CD4-positive, alpha-beta memory T cell (primary cell): ENCODE data around the gene DHRS1. TPM values are rescaled to one million over a fixed set of nuclear protein-coding genes. Genes with fewer than 3 reads are reported as not detected.

Experiments
- CTCF ChIA-PET: fragments of 350-600 bp; sonication (Branson Sonifier 250); formaldehyde crosslinking; loops from one replicate; lab custom pipeline; 2021; ENCODE audit warnings: inconsistent platforms; ENCODE audit not compliant: partially characterized antibody; lab: Charles Lee
- POLR2A ChIA-PET: fragments of 350-600 bp; sonication (Branson Sonifier 250); formaldehyde crosslinking; loops from one replicate; lab custom pipeline; 2021; ENCODE audit not compliant: partially characterized antibody; lab: Charles Lee
- DNase-seq, 5 donors: peaks; one replicate each; pipeline versions ENCODE4 v3.0.0 to v3.0.0-alpha.2; 2020 to 2022; ENCODE audit warnings: mixed read lengths in 1 of 5
- H3K27ac ChIP-seq: one replicate; pipeline ENCODE4 v1.7.0; 2013; ENCODE audit warnings: low read depth, low read length
- H3K27me3 ChIP-seq: 2 replicates; pipeline ENCODE4 v1.7.0; 2013; ENCODE audit warnings: mild to moderate bottlenecking, low read length, moderate library complexity; ENCODE audit not compliant: insufficient read depth
- H3K36me3 ChIP-seq: 2 replicates; pipeline ENCODE4 v1.7.0; 2013; ENCODE audit warnings: mild to moderate bottlenecking, low read length, moderate library complexity; ENCODE audit not compliant: insufficient read depth
- H3K4me1 ChIP-seq: 2 replicates; pipeline ENCODE4 v1.7.0; 2013; ENCODE audit warnings: mild to moderate bottlenecking, low read length, moderate library complexity; ENCODE audit not compliant: insufficient read depth
- H3K4me3 ChIP-seq, 2 donors: one replicate each; pipeline ENCODE4 v1.7.0; 2013; ENCODE audit warnings: low read length in 2 of 2, mild to moderate bottlenecking in 1 of 2
- H3K9me3 ChIP-seq, 2 donors: one replicate each; pipeline ENCODE4 v1.7.0; 2013; ENCODE audit warnings: low read length in 2 of 2, control low read depth in 1 of 2; ENCODE audit not compliant: control insufficient read depth in 1 of 2
- H3K27ac Mint-ChIP-seq, 7 donors: one replicate each; pipeline ENCODE4 v1.8.0; 2020 to 2021; ENCODE audit warnings: mixed read lengths in 7 of 7, mild to moderate bottlenecking in 6 of 7, inconsistent platforms in 3 of 7, moderate library complexity in 3 of 7
- H3K27me3 Mint-ChIP-seq, 2 donors: one replicate each; pipeline ENCODE4 v1.8.0; 2020 to 2021; ENCODE audit warnings: mixed read lengths in 2 of 2
- H3K36me3 Mint-ChIP-seq, 2 donors: one replicate each; pipeline ENCODE4 v1.8.0; 2020 to 2021; ENCODE audit warnings: mixed read lengths in 2 of 2, inconsistent platforms in 1 of 2, mild to moderate bottlenecking in 1 of 2
- H3K4me1 Mint-ChIP-seq, 4 donors: one replicate each; pipeline ENCODE4 v1.8.0; 2020 to 2021; ENCODE audit warnings: mixed read lengths in 4 of 4, mild to moderate bottlenecking in 1 of 4
- H3K4me3 Mint-ChIP-seq, 8 donors: one replicate each; pipeline ENCODE4 v1.8.0; 2020 to 2021; ENCODE audit warnings: mixed read lengths in 8 of 8, mild to moderate bottlenecking in 7 of 8, moderate library complexity in 6 of 8, inconsistent platforms in 3 of 8
- H3K9me3 Mint-ChIP-seq, 8 donors: one replicate each; pipeline ENCODE4 v1.8.0; 2020 to 2021; ENCODE audit warnings: mixed read lengths in 8 of 8, mild to moderate bottlenecking in 5 of 8, inconsistent platforms in 3 of 8, moderate library complexity in 1 of 8
- intact Hi-C: fragments of 100-400 bp; cut with micrococcal nuclease; formaldehyde crosslinking; loops from one replicate; pipeline ENCODE4 v1.15.1; 2023
- polyA plus RNA-seq, 2 donors: library from polyadenylated mRNA; unstranded; fragments of 300-500 nt; fragmentation: Illumina TruSeq; gene quantifications; one replicate each; pipeline ENCODE4 v1.2.3, GENCODE V29; 2021
- total RNA-seq, 2 experiments: library from RNA; stranded (reverse); gene quantifications; one replicate each; pipeline ENCODE4 v1.2.3, GENCODE V29; 2021

Gene DHRS1
- total and polyA plus RNA-seq, 4 experiments from 2014 or later: 31.4 to 38.6 (median 35.3) TPM

DNA sequence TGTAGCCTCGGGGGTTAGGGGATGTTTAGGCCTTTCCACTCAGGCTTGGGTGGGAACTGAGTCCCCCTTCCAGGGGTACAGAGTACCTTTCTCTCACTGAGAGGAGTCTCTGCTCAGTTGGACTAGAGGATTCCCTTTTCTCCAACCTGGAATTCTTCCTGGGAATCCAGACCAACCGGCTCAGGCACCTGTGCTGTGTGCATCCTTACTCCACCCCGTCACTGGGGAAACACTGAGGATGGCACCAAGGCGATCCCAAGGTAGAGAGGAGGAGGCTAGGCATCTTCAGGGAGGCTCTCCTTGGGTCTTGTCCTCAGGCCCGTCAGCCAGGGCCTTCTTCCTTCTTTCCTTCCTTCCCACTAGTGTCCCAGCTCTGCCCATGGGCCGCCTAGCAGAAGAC lies 35.7 kb downstream of the DHRS1 start:
- H3K4me3 Mint-ChIP-seq: no peak overlapping the region
- Histone ChIP-seq H3K27me3 (no peaks in the 10 kb centered on the region), H3K4me1 (no peaks in the 10 kb centered on the region), H3K4me3 (no peak overlapping the region), H3K36me3 (peaks cover 27% of the 10 kb centered on the region), H3K27ac (no peak overlapping the region), H3K9me3 (no peaks in the 10 kb centered on the region)
- H3K27ac Mint-ChIP-seq: peak overlapping the region in 1 of 7 donors; percentile 46
- no peaks in the 10 kb centered on the region for H3K27me3 Mint-ChIP-seq
- peaks cover 0 to 5% (median 0%) of the 10 kb centered on the region in 4 donors for H3K4me1 Mint-ChIP-seq
- intact Hi-C loops: no loop called here
- peaks cover 28 to 44% of the 10 kb centered on the region in 2 donors for H3K36me3 Mint-ChIP-seq
- CTCF ChIA-PET: interaction anchor here (1.0 to 2.0 kb wide), 2 partner anchors 17 to 21 kb away, joined by 3 to 8 read pairs; partner anchors contain the start of gene TINF2
- DNase-seq: no peak
- POLR2A ChIA-PET: interaction anchor here (1.2 to 1.5 kb wide), 3 partner anchors 10 to 166 kb away, joined by 3 to 4 read pairs (median 3); partner anchors contain the start of genes CBLN3, KHNYN and TINF2
- H3K9me3 Mint-ChIP-seq: no peaks in the 10 kb centered on the region

DNA sequence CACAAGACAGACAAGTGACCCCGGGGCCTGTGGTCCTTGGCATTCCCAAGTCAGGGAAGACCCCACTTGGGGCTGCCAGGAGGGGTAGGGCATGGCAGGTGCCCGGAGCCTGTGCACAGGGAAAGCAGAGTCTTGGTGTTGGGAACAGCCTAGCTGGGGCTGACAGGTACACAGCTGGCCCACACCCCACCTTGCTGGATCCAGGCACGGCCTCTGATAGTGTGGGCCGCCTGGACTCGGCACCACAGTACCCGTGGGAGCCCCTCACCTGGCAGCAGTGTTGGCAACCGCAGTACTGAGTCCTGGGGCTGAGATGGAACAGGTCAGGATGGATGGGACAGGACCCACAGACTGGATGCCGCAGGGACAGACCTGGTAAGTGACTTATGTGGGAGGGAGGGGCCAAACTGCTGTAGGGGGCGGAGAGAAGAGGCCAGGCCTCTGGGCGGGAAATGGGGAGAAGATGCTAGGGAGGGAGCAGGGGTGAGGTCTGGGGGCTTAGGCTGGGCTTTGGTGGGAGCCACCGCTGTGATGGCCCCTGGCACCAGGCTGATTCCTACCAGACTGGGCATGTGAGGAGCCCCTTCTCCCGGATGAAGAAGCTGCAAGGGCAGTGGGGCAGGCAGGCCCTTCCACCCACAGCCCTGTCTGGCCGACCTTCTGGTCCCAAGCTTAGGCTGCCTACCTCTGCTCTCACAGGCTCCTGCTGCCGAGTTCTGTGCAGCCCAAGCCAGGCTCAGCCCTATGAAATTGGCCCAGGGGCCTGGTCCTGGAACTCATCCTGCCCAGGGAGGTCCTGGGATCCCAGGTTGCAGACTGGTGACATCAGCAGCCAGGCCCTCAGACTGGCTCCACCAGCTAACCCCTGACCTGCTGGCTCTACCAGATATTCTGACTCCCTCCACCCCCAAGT lies 36.5 kb downstream of the DHRS1 start, which contains the start of gene TGM1:
Gene TGM1 (minus strand): TSS at position 357 of the 913 bp plus-strand sequence. CDS start 825 bp downstream, outside the sequence.
- Histone ChIP-seq H3K27me3 (no peaks in the 10 kb centered on the region), H3K36me3 (peaks cover 27% of the 10 kb centered on the region), H3K4me1 (no peaks in the 10 kb centered on the region), H3K27ac (no peak within 1 kb of the TSS), H3K4me3 (no peak within 1 kb of the TSS), H3K9me3 (no peaks in the 10 kb centered on the region)
- Mint-ChIP-seq H3K27ac (peak within 1 kb of the TSS in 3 of 7 donors; percentile 8 to 46 (median 37)), H3K4me3 (no peak within 1 kb of the TSS), H3K27me3 (no peaks in the 10 kb centered on the region), H3K4me1 (peaks cover 0 to 5% (median 0%) of the 10 kb centered on the region in 4 donors), H3K9me3 (no peaks in the 10 kb centered on the region), H3K36me3 (peaks cover 24 to 41% of the 10 kb centered on the region in 2 donors)
- no peak for DNase-seq
- ChIA-PET POLR2A (interaction anchor here (1.1 to 1.6 kb wide), 5 partner anchors 9 to 167 kb away, joined by 3 to 5 read pairs (median 3); partner anchors contain the start of genes CBLN3, KHNYN and TINF2), CTCF (interaction anchor here (1.0 to 2.0 kb wide), 2 partner anchors 16 to 20 kb away, joined by 3 to 8 read pairs; partner anchors contain the start of gene TINF2)
- intact Hi-C loops: no loop called here

DNA sequence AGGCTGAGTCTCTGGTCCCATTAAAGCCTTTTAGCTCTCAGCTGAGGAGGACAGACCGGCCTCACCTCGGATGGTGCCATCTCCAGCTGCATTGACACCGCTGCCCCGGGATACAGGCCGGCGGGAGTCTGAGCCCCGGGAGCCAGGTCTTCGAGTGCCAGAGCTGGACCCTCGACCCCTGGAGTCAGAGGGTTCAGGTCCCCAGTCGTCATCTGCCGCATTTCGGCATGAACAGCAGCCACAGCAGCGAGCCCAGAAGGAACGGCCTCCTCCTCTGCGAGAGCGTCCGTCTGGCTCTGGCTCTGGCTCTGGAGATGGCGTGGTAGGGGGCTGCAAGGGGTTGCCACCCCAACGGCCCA lies 37.6 kb downstream of the DHRS1 start:
- H3K9me3 ChIP-seq: no peaks in the 10 kb centered on the region
- POLR2A ChIA-PET: interaction anchor here (1.1 to 1.6 kb wide), 2 partner anchors 10 to 19 kb away, joined by 3 to 5 read pairs; partner anchors contain the start of gene TINF2
- Mint-ChIP-seq H3K9me3 (no peaks in the 10 kb centered on the region), H3K36me3 (peaks cover 19 to 40% of the 10 kb centered on the region in 2 donors), H3K27ac (no peak overlapping the region), H3K27me3 (no peaks in the 10 kb centered on the region), H3K4me3 (no peak overlapping the region), H3K4me1 (peaks cover 0 to under 1% (median 0%) of the 10 kb centered on the region in 4 donors)
- CTCF ChIA-PET: interaction anchor here (0.9 to 1.7 kb wide), 2 partner anchors 11 to 204 kb away, joined by 3 to 4 read pairs; no protein-coding TSS in a partner anchor
- no peak overlapping the region for H3K4me3 ChIP-seq
- no peaks in the 10 kb centered on the region for H3K27me3 ChIP-seq
- intact Hi-C loops: no loop called here
- no peak for DNase-seq
- H3K4me1 ChIP-seq: no peaks in the 10 kb centered on the region
- H3K36me3 ChIP-seq: peaks cover 19% of the 10 kb centered on the region
- H3K27ac ChIP-seq: no peak overlapping the region

DNA sequence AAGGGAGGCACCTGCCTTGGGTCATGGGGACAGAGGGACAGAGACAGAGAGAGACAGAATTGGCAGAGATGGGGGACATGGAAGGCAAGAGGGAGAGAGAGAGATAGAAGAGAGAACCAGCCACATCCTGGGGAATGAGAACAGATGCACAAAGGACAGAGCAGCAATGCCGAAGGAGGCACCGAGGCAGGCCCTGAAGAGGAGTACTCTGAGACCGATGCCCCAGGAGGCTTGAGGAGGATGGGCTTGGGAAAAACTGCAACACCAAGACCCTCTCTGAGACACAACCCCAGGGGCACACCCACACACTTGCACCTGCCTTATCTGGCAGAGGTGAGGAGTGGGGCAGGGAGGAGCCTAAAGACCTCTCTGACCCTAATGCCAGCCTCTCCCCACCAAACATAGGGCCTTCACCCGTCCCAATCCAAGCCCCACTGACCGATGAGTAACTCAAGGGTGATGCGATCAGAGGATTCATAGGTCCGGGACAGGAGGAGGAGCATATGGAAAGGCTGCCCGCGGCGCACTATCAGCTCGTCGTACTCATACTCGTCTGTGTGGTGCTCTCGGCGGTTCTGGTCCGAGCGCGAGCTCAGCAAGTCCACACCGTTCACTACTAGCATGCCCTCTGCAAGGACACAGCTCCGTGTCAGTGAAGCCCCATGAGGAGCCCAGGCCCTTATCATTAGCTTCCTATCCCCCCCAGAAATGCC lies 38.2 kb downstream of the DHRS1 start:
- Histone ChIP-seq H3K9me3 (no peaks in the 10 kb centered on the region), H3K27ac (no peak overlapping the region), H3K4me3 (no peak overlapping the region), H3K27me3 (no peaks in the 10 kb centered on the region), H3K36me3 (peaks cover 14% of the 10 kb centered on the region), H3K4me1 (no peaks in the 10 kb centered on the region)
- DNase-seq: no peak
- intact Hi-C loops: no loop called here
- Mint-ChIP-seq H3K36me3 (peaks cover 19 to 37% of the 10 kb centered on the region in 2 donors), H3K4me3 (no peak overlapping the region), H3K9me3 (no peaks in the 10 kb centered on the region), H3K27me3 (no peaks in the 10 kb centered on the region), H3K27ac (peak overlapping the region in 2 of 7 donors; percentile 58 to 79), H3K4me1 (no peaks in the 10 kb centered on the region)
- ChIA-PET CTCF (interaction anchor here (0.9 to 1.7 kb wide), 2 partner anchors 10 to 203 kb away, joined by 3 to 4 read pairs; no protein-coding TSS in a partner anchor), POLR2A (interaction anchor here (1.6 kb wide), 1 partner anchor 19 kb away, joined by 5 read pairs; the partner anchor contains the start of gene TINF2)

GRCh38 chr14:24260780-24261157 lies 38.8 kb downstream of the DHRS1 start:
- intact Hi-C loops: no loop called here

DNA sequence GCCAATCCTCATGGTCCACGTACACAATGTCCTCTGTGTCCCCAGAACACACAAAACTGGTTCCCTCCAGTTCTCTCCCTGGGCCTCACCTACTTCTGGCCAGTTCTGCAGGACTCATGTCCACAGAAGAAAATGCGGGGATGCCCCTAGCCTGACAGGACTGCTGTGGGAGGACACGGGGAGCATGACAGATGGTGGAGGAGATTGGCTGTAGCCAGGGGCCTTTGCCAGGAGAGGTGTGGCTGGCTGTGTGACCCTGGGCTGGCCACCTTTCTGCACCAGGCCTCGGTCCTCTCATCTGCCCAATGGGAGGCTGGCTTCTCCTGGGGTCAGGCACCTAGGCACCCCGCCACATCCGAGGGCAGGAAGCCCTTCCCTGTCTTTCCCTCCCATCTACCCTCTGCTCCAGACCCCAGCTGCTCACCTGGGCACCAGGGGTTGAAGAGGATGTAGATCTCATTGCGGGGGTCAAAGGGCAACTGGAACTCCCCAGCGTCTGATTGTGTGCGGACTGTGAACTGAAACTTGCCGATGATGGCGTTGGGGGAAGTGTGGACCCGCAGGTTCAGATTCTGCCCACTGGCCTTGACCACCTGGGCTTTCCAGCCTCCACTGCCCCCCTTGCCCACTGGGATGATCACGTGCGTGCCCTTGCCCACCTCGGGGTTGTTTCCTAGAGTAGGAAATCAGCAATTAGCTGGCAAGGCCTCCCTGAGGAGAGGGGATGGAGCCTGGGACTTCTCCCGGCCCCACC lies 39.4 kb downstream of the DHRS1 start:
- Histone ChIP-seq H3K36me3 (peaks cover 5% of the 10 kb centered on the region), H3K9me3 (no peaks in the 10 kb centered on the region), H3K27ac (no peak overlapping the region), H3K4me3 (no peak overlapping the region), H3K27me3 (no peaks in the 10 kb centered on the region), H3K4me1 (no peaks in the 10 kb centered on the region)
- Mint-ChIP-seq H3K4me1 (no peaks in the 10 kb centered on the region), H3K4me3 (no peak overlapping the region), H3K9me3 (no peaks in the 10 kb centered on the region), H3K36me3 (peaks cover 14 to 29% of the 10 kb centered on the region in 2 donors), H3K27me3 (no peaks in the 10 kb centered on the region), H3K27ac (no peak overlapping the region)
- ChIA-PET POLR2A (no interaction called here), CTCF (interaction anchor here (1.7 to 25.6 kb wide), 2 partner anchors 45 to 202 kb away, joined by 4 to 556 read pairs; partner anchors contain the start of genes CIDEB, DHRS1, LTB4R and LTB4R2)
- no peak for DNase-seq
- intact Hi-C loops: no loop called here

More at GRCh38 chr14:24260780-24261157, 38.8 kb downstream of the DHRS1 start:
- H3K36me3 ChIP-seq: peaks cover 8% of the 10 kb centered on the region
- H3K4me1 ChIP-seq: no peaks in the 10 kb centered on the region
- POLR2A ChIA-PET: no interaction called here
- H3K9me3 Mint-ChIP-seq: no peaks in the 10 kb centered on the region
- no peaks in the 10 kb centered on the region for H3K4me1 Mint-ChIP-seq
- no peaks in the 10 kb centered on the region for H3K27me3 ChIP-seq
- CTCF ChIA-PET: interaction anchor here (1.7 kb wide), 1 partner anchor 202 kb away, joined by 4 read pairs; no protein-coding TSS in a partner anchor
- no peak overlapping the region for H3K4me3 Mint-ChIP-seq
- H3K4me3 ChIP-seq: no peak overlapping the region
- no peaks in the 10 kb centered on the region for H3K9me3 ChIP-seq
- no peak overlapping the region for H3K27ac Mint-ChIP-seq
- H3K27ac ChIP-seq: no peak overlapping the region
- DNase-seq: no peak
- H3K27me3 Mint-ChIP-seq: no peaks in the 10 kb centered on the region
- peaks cover 14 to 31% of the 10 kb centered on the region in 2 donors for H3K36me3 Mint-ChIP-seq
